ENCODE data around the gene ELMO2.

Gene ELMO2

DNA sequence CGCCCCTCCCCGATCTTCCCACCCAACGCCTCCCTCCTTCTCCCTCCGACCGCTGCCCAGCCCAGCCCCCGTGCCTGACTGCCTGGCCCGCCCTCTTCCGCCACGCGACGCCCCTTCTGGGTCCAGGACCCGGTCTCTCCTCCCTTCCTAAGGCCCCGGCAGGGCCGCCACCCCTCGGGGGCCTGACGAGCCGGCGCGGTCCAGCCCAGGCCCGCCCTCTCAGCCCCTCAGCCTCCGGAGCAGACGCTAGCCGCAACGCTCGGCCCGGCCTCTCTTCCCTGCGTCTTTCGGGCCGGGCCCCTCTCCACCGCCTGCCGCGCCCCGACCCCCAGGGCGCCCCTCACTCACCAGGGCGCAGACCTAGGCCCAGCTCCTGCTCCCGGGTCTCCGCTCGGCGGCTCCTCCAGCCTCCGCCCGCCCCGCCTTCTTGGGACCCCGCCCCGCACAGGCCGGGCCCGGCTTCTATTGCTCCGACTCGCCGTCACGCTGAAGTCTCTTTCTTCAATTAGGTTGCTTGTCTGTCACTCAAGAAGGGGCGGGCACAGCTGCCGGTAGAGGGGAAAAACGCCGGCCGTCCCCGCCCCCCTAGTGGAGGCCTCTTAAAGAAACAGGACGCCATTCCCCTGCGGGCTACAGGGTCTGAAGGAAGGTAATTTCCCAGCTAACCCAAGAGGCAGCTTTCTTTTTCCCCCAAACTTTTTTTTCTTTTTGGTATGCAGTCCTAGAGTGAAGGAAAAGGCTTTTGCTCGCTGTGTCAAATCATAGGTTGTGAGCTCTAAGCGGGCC lies at the start of gene ELMO2:
ELMO2 (minus strand) TSS at position 416 of the 786 bp plus-strand sequence. CDS start 12,133 bp downstream, outside the sequence.
- Mint-ChIP-seq H3K36me3 (ENCODE audit: low read depth) (peaks cover 10% of the 10 kb centered on the region), H3K27me3 (no peaks in the 10 kb centered on the region), H3K4me1 (ENCODE audit: low read depth) (peaks cover 69% of the 10 kb centered on the region), H3K9me3 (no peaks in the 10 kb centered on the region), H3K4me3 (peak within 1 kb of the TSS; percentile 91), H3K27ac (peak within 1 kb of the TSS; percentile 91)
- intact Hi-C loops (cut with micrococcal nuclease), result loop anchor here (1.0 kb wide), 1 partner anchor 42 kb away; no protein-coding TSS in a partner anchor

DNA sequence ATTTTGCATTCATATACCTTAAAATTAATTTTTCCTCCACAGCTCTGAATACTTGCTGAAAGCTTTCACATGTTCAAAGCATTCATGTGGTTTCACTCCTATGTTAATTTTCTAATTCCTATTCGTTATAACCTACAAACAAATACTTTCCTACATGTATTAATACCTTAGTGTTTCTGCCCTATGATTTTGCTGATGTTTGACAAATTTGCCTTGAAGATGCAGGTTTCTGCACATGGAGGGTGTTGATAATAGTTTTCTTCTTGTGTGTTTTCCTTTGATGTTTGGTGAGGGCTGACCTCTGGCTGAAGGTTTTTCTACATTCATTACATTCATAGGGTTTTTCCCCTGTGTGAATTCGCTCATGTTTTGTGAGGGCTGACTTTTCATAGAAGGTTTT lies 49.3 kb upstream of the ELMO2 start:
- H3K4me3 Mint-ChIP-seq, result no peak overlapping the region
- H3K36me3 Mint-ChIP-seq (ENCODE audit: low read depth), result no peaks in the 10 kb centered on the region
- no peak overlapping the region for H3K27ac Mint-ChIP-seq
- peaks cover 8% of the 10 kb centered on the region for H3K4me1 Mint-ChIP-seq (ENCODE audit: low read depth)
- intact Hi-C loops (cut with micrococcal nuclease), result no loop called here
- H3K9me3 Mint-ChIP-seq, result peaks cover 25% of the 10 kb centered on the region
- peaks cover 31% of the 10 kb centered on the region for H3K27me3 Mint-ChIP-seq

DNA sequence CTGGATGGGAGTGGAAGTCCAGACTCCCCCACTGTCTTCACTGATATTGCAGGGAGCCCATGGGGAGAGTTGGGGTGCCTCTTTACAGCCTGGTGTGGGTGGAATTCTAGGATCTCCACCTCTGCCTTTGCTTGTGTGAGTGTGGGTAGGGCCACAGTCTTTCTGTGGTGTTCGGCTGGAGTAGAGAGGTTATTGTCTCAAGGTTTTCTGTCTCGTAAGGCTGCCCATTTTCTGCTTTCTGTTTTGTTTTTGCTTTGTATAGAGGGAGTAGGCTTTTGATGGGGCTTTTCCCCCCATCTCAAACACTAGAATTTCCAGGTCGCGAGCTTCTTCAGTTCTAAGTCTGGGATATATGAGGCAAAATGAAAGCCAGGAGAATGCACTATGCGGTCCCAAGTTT lies 40.4 kb upstream of the ELMO2 start:
- H3K9me3 Mint-ChIP-seq, result no peaks in the 10 kb centered on the region
- H3K4me3 Mint-ChIP-seq, result no peak overlapping the region
- H3K36me3 Mint-ChIP-seq (ENCODE audit: low read depth), result no peaks in the 10 kb centered on the region
- H3K27me3 Mint-ChIP-seq, result peaks cover 21% of the 10 kb centered on the region
- no peak overlapping the region for H3K27ac Mint-ChIP-seq
- peaks cover 5% of the 10 kb centered on the region for H3K4me1 Mint-ChIP-seq (ENCODE audit: low read depth)
- intact Hi-C loops (cut with micrococcal nuclease), result no loop called here

DNA sequence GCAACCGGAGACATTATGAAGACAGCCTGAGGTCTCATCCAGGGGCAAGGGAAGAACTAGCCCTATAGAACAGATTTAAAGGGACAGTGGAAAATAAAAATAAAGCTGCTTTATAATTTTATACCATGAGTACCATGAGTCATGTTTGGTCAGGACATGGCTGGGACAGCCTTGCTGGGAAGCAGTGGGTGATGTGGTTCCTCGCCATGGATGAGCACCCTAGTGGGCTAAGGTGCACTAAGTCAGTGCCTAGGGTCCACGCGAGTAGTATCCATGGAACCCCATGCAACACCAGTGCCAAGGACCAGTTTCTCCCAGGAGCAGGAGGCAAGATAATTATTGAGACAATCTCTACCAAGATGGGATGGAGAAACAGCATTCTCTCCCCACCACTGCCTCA lies 33.4 kb upstream of the ELMO2 start:
- no peaks in the 10 kb centered on the region for H3K9me3 Mint-ChIP-seq
- H3K27ac Mint-ChIP-seq, result no peak overlapping the region
- no peaks in the 10 kb centered on the region for H3K4me1 Mint-ChIP-seq (ENCODE audit: low read depth)
- H3K36me3 Mint-ChIP-seq (ENCODE audit: low read depth), result no peaks in the 10 kb centered on the region
- no peak overlapping the region for H3K4me3 Mint-ChIP-seq
- H3K27me3 Mint-ChIP-seq, result peaks cover 15% of the 10 kb centered on the region
- intact Hi-C loops (cut with micrococcal nuclease), result loop anchor here (2.0 kb wide), 2 partner anchors 133 to 307 kb away; no protein-coding TSS in a partner anchor

DNA sequence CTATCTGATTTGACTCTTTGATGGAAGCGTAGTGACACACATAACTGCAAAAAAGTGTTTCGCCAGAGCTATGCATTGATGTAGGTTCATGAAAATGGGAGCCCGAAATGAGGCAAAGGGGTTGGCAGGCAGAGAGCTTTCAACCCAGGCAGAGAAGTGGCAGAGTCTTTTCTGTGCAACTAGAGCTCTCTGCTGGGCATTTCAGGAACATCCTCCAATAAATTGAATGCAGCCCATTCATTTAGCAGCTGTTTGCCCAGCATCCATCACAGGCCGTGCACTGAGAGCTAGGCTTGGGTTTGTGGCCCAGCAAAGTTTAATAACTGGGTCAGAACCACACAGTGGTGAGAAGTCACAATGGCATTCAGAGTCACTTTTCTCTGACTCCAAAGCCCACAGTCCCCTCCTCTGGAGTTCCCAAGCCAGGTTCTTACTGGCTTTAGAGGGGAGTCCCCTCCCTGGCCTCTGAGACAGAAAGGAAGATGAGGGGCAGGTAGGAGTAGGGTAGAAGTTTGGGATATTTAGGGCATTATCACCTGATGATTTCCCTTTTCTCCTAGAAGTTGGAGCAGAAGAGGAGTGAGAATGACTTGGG lies 31.8 kb upstream of the ELMO2 start:
- intact Hi-C loops (cut with micrococcal nuclease), result loop anchor here (2.0 kb wide), 2 partner anchors 131 to 305 kb away; no protein-coding TSS in a partner anchor
- H3K9me3 Mint-ChIP-seq, result no peaks in the 10 kb centered on the region
- no peak overlapping the region for H3K27ac Mint-ChIP-seq
- H3K36me3 Mint-ChIP-seq (ENCODE audit: low read depth), result no peaks in the 10 kb centered on the region
- no peaks in the 10 kb centered on the region for H3K4me1 Mint-ChIP-seq (ENCODE audit: low read depth)
- H3K27me3 Mint-ChIP-seq, result peaks cover 6% of the 10 kb centered on the region
- H3K4me3 Mint-ChIP-seq, result no peak overlapping the region

DNA sequence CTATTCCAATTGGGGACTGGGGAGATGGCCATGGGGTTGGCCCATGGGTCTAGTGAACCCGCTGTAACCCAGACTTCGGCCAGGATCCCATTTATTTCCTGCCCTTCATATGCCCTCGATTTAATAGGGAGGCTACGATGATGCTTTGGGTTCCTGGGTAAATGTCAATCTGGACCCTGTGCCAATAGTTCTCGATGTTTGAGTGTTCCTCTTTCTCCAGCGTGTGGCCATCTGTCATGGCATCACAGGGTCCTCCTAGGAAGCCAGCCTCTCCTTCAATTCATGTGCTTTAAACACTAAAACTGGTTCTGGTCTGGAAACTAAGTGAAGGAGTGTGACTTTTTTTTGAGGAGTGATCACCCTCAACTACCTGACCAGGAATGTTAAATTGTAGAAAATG lies 28.7 kb upstream of the ELMO2 start:
- Mint-ChIP-seq H3K9me3 (no peaks in the 10 kb centered on the region), H3K4me3 (no peak overlapping the region), H3K27me3 (peaks cover 8% of the 10 kb centered on the region), H3K4me1 (ENCODE audit: low read depth) (no peaks in the 10 kb centered on the region), H3K27ac (no peak overlapping the region), H3K36me3 (ENCODE audit: low read depth) (no peaks in the 10 kb centered on the region)
- intact Hi-C loops (cut with micrococcal nuclease), result no loop called here

DNA sequence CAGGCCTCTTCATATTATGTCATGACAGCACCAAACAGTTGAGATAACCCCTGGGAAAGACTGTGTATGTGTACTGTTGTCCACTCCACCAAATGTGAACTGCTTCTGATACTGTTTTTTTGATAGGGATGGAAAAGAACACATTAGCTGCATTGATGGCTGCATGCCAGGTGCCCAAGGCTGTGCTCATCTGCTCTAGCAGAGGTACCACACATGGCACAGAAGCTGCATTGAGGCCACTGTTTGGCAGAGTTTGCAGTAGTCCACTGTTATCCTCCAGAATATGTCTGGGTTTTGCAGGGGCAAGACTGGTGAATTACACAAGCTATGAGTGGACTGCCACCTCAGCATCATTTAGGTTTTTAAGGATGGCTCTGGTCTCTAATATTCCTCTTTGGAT lies 28.2 kb upstream of the ELMO2 start:
- Mint-ChIP-seq H3K36me3 (ENCODE audit: low read depth) (no peaks in the 10 kb centered on the region), H3K27ac (no peak overlapping the region), H3K4me3 (no peak overlapping the region), H3K27me3 (peaks cover 9% of the 10 kb centered on the region), H3K9me3 (no peaks in the 10 kb centered on the region), H3K4me1 (ENCODE audit: low read depth) (no peaks in the 10 kb centered on the region)
- intact Hi-C loops (cut with micrococcal nuclease), result no loop called here

GRCh38 chr20:46433051-46433450 lies 26.6 kb upstream of the ELMO2 start:
- intact Hi-C loops (cut with micrococcal nuclease), result no loop called here
- H3K27ac Mint-ChIP-seq, result no peak overlapping the region
- H3K4me3 Mint-ChIP-seq, result no peak overlapping the region
- no peaks in the 10 kb centered on the region for H3K9me3 Mint-ChIP-seq
- no peaks in the 10 kb centered on the region for H3K36me3 Mint-ChIP-seq (ENCODE audit: low read depth)
- H3K27me3 Mint-ChIP-seq, result peaks cover 17% of the 10 kb centered on the region
- no peaks in the 10 kb centered on the region for H3K4me1 Mint-ChIP-seq (ENCODE audit: low read depth)

DNA sequence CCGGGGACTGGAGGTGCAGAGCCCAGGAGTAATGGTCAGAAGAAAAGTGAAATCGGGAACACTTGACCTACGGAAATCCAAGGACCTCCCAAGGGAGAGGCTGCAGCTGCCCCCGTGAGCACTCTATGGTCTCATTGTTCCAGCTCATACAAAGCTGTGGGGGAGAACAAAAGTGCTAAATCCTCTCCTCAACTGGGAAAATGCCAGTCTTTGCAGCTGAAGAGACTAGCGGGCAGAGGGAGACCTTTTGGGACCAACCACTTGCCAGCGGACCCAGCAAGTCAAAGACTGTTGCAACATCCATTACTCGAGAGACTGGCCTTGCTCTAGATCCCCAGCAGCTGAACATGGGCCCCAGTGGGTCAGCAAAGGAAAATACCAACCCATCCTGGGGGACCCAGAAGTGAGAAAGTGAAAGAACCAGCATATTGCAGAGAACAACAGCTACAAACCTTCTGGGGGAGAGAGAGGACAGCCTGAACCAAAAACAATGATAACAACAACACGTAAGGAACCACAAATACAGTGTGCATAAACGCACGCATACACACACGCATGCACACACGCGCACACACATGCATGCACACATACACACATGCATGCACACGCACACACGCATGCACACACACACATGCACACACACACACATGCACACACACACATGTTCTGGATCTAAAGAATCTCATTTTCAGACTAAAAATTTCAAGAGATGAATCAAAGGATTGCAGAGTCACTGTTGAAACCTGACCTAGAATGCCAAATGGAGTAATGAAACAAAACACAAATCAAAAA lies 24.7 kb upstream of the ELMO2 start:
- H3K27me3 Mint-ChIP-seq, result peaks cover 30% of the 10 kb centered on the region

GRCh38 chr20:46427384-46427783 lies 21.0 kb upstream of the ELMO2 start:
- H3K27me3 Mint-ChIP-seq, result peaks cover 42% of the 10 kb centered on the region
- H3K27ac Mint-ChIP-seq, result no peak overlapping the region
- no peaks in the 10 kb centered on the region for H3K9me3 Mint-ChIP-seq
- H3K36me3 Mint-ChIP-seq (ENCODE audit: low read depth), result no peaks in the 10 kb centered on the region
- no peak overlapping the region for H3K4me3 Mint-ChIP-seq
- intact Hi-C loops (cut with micrococcal nuclease), result no loop called here
- peaks cover 6% of the 10 kb centered on the region for H3K4me1 Mint-ChIP-seq (ENCODE audit: low read depth)

More for the DNA sequence above, 24.7 kb upstream of the ELMO2 start:
- no peaks in the 10 kb centered on the region for H3K4me1 Mint-ChIP-seq (ENCODE audit: low read depth)
- H3K27ac Mint-ChIP-seq, result no peak overlapping the region
- H3K4me3 Mint-ChIP-seq, result no peak overlapping the region
- no peaks in the 10 kb centered on the region for H3K9me3 Mint-ChIP-seq
- intact Hi-C loops (cut with micrococcal nuclease), result no loop called here
- H3K36me3 Mint-ChIP-seq (ENCODE audit: low read depth), result no peaks in the 10 kb centered on the region

DNA sequence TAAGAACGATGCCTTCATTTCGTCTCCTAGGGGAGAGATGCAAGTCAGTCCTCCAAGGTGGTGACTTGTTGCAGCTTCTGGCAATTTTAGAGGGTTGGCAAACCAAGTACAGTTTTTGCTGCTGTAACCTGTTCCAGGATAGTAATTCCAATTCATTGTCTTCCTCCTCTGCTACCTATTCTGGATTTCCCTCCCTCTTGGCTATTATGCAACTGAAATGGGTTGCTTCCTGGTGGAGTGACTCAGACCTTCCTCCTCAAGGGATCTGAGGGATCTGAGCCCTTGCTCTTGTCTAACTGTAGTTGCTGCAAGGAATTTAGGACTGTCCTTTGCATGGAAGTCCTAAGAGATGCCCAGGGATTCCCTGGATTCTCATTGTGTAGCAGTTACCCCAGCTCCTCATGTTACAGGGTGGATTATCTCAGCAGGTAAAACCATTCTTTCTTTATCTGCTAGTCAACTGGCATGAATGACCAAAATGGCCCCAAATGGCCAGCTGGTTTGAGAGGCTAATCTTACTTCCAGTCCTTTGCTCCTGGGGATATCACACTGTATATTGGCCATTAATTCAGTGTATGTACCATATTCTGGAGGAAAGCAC lies 17.6 kb upstream of the ELMO2 start:
- intact Hi-C loops (cut with micrococcal nuclease), result no loop called here
- H3K27me3 Mint-ChIP-seq, result peaks cover 34% of the 10 kb centered on the region
- H3K4me1 Mint-ChIP-seq (ENCODE audit: low read depth), result peaks cover 6% of the 10 kb centered on the region
- H3K27ac Mint-ChIP-seq, result no peak overlapping the region
- H3K9me3 Mint-ChIP-seq, result no peaks in the 10 kb centered on the region
- no peak overlapping the region for H3K4me3 Mint-ChIP-seq
- H3K36me3 Mint-ChIP-seq (ENCODE audit: low read depth), result no peaks in the 10 kb centered on the region

GRCh38 chr20:46423342-46423741 lies 16.9 kb upstream of the ELMO2 start:
- H3K9me3 Mint-ChIP-seq, result no peaks in the 10 kb centered on the region
- no peak overlapping the region for H3K4me3 Mint-ChIP-seq
- peaks cover 31% of the 10 kb centered on the region for H3K27me3 Mint-ChIP-seq
- no peaks in the 10 kb centered on the region for H3K36me3 Mint-ChIP-seq (ENCODE audit: low read depth)
- intact Hi-C loops (cut with micrococcal nuclease), result no loop called here
- no peak overlapping the region for H3K27ac Mint-ChIP-seq
- peaks cover 6% of the 10 kb centered on the region for H3K4me1 Mint-ChIP-seq (ENCODE audit: low read depth)

DNA sequence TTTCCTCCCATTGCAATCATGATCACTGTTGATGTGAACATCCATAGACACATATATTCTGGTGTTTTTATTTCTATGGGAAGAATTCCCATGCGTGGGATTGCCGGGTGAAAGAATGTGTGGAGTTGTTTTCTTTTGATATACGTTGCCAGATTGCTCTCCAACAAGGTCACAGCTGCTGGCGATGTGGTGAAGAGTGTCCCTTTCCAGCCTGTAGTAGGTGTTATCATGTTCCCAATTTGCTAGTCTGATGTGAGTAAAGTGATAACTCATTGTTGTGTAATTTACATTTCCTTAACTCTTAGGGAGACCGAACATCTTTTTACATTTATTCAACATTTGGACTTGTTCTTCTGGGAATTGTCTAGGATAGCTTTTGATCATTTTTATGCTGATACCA lies 14.5 kb upstream of the ELMO2 start:
- Mint-ChIP-seq H3K4me3 (no peak overlapping the region), H3K9me3 (no peaks in the 10 kb centered on the region), H3K27me3 (peaks cover 17% of the 10 kb centered on the region), H3K27ac (no peak overlapping the region), H3K4me1 (ENCODE audit: low read depth) (peaks cover 10% of the 10 kb centered on the region), H3K36me3 (ENCODE audit: low read depth) (no peaks in the 10 kb centered on the region)
- intact Hi-C loops (cut with micrococcal nuclease), result no loop called here

- Mint-ChIP-seq H3K9me3 (no peaks in the 10 kb centered on the region), H3K4me3 (no peak overlapping the region), H3K4me1 (ENCODE audit: low read depth) (peaks cover 10% of the 10 kb centered on the region), H3K27ac (no peak overlapping the region), H3K36me3 (ENCODE audit: low read depth) (no peaks in the 10 kb centered on the region), H3K27me3 (peaks cover 17% of the 10 kb centered on the region)
- intact Hi-C loops (cut with micrococcal nuclease), result no loop called here
Measured at GRCh38 chr20:46419882-46420281, 13.5 kb upstream of the ELMO2 start.
